CD4-positive, CD25-positive, alpha-beta regulatory T cell (primary cell): ENCODE data around the gene NEK1. TPM values are rescaled to one million over a fixed set of nuclear protein-coding genes. Genes with fewer than 3 reads are reported as not detected.

Source experiments
- ATAC-seq, 2 donors: fragments of 150-1000 bp; cut with Tn5 transposase; one replicate each; pipeline ENCODE4 v1.10.0; 2021; ENCODE audit warnings: low read depth in 2 of 2, moderate number of reproducible peaks in 2 of 2, moderate library complexity in 1 of 2
- DNase-seq, 3 donors: peaks; one replicate each; pipeline versions ENCODE4 v3.0.0 to v3.0.0-alpha.2; 2012 to 2022; ENCODE audit warnings: mixed read lengths in 1 of 3
- H3K27ac ChIP-seq: one replicate; pipeline ENCODE4 v1.7.0; 2013; ENCODE audit warnings: mild to moderate bottlenecking, low read length; ENCODE audit not compliant: insufficient read depth, poor library complexity, severe bottlenecking
- H3K27me3 ChIP-seq: one replicate; pipeline ENCODE4 v1.7.0; 2013; ENCODE audit warnings: low read length; ENCODE audit not compliant: control insufficient read depth, insufficient read depth
- H3K36me3 ChIP-seq: one replicate; pipeline ENCODE4 v1.7.0; 2013; ENCODE audit warnings: mild to moderate bottlenecking, low read length, moderate library complexity; ENCODE audit not compliant: control insufficient read depth, insufficient read depth
- H3K4me1 ChIP-seq: 2 replicates; pipeline ENCODE4 v1.7.0; 2013; ENCODE audit warnings: mild to moderate bottlenecking, low read length; ENCODE audit not compliant: insufficient read depth, control insufficient read depth, poor library complexity, severe bottlenecking
- H3K4me3 ChIP-seq: one replicate; pipeline ENCODE4 v1.7.0; 2013; ENCODE audit warnings: low read depth, mild to moderate bottlenecking, low read length, moderate library complexity
- H3K9me3 ChIP-seq, 2 experiments: 1 replicate in 1 of 2; 2 replicates in 1 of 2; pipeline ENCODE4 v1.7.0; 2013; ENCODE audit warnings: low read length in 2 of 2, mild to moderate bottlenecking in 1 of 2, moderate library complexity in 1 of 2; ENCODE audit not compliant: control insufficient read depth in 2 of 2
- H3K27ac Mint-ChIP-seq, 3 donors: one replicate each; pipeline ENCODE4 v1.8.0; 2020 to 2022; ENCODE audit warnings: mild to moderate bottlenecking in 3 of 3, mixed read lengths in 3 of 3, moderate library complexity in 2 of 3
- H3K27me3 Mint-ChIP-seq: one replicate; pipeline ENCODE4 v1.8.0; 2022; ENCODE audit warnings: mild to moderate bottlenecking, mixed read lengths
- H3K36me3 Mint-ChIP-seq: one replicate; pipeline ENCODE4 v1.8.0; 2020; ENCODE audit warnings: mixed read lengths
- H3K4me1 Mint-ChIP-seq, 4 donors: one replicate each; pipeline ENCODE4 v1.8.0; 2020 to 2022; ENCODE audit warnings: mixed read lengths in 4 of 4, mild to moderate bottlenecking in 1 of 4
- H3K4me3 Mint-ChIP-seq, 4 donors: one replicate each; pipeline ENCODE4 v1.8.0; 2020 to 2022; ENCODE audit warnings: mild to moderate bottlenecking in 4 of 4, mixed read lengths in 4 of 4, moderate library complexity in 3 of 4
- H3K9me3 Mint-ChIP-seq, 7 donors: one replicate each; pipeline ENCODE4 v1.8.0; 2020 to 2022; ENCODE audit warnings: mixed read lengths in 7 of 7, mild to moderate bottlenecking in 3 of 7, moderate library complexity in 2 of 7
- polyA plus RNA-seq, 4 donors: library from polyadenylated mRNA; unstranded; fragments of 300-500 nt; fragmentation: Illumina TruSeq; gene quantifications; one replicate each; pipeline ENCODE4 v1.2.3, GENCODE V29; 2021
- total RNA-seq: library from RNA; stranded (reverse); gene quantifications from one replicate; pipeline ENCODE4 v1.2.3, GENCODE V29; 2022

NEK1 gene
- total and polyA plus RNA-seq, 5 donors from 2014 or later, result 7.7 to 22.9 (median 10.8) TPM

DNA sequence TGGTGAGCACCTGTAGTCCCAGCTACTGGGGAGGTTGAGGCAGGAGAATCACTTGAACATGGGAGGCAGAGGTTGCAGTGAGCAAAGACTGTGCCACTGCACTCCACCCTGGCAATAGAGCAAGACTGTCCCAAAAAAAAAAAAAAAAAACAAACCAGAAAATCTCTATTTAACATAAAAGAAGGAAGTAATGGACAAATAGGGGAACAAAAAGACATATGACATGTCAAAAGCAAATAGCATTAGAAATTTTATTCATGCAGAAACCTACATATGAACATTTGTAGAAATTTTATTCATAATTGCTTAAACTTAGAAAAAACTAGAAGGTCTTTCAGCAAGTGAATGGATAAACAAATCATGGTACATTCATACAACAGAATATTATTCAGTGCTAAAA is 244.6 kb downstream of the NEK1 start:
- no peak overlapping the region for H3K4me3 Mint-ChIP-seq
- Histone ChIP-seq H3K27me3 (no peaks in the 10 kb centered on the region), H3K4me3 (no peak overlapping the region), H3K4me1 (no peaks in the 10 kb centered on the region), H3K9me3 (no peaks in the 10 kb centered on the region), H3K27ac (no peak overlapping the region), H3K36me3 (no peaks in the 10 kb centered on the region)
- no peaks in the 10 kb centered on the region for H3K36me3 Mint-ChIP-seq
- peaks cover 0 to 6% (median 4%) of the 10 kb centered on the region in 7 donors for H3K9me3 Mint-ChIP-seq
- H3K4me1 Mint-ChIP-seq, result no peaks in the 10 kb centered on the region
- no peak for DNase-seq
- peaks cover 5% of the 10 kb centered on the region for H3K27me3 Mint-ChIP-seq
- H3K27ac Mint-ChIP-seq, result no peak overlapping the region
- no peak for ATAC-seq

- no peak overlapping the region for H3K27ac Mint-ChIP-seq
- no peak overlapping the region for H3K4me3 Mint-ChIP-seq
These were observed 245.6 kb downstream of the NEK1 start for GRCh38 chr4:169366821-169367220.

DNA sequence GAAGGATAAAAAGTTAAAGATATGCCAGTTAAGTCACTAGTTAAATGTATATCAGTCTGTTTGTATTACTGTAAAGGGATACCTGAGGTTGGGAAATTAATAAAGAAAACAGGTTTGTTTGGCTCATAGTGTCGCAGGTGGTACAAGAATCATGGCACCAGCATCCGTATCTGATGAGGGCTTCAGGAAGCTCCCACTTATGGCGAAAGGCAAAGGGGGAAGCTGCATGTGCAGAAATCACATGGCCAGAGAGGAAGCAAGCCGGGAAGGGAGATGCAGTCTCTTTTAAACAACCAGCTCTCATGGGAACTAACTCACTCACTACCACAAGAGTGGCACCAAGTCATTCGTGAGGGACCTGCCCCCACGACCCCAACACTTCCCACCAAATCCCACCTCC is 249.8 kb downstream of the NEK1 start:
- Histone ChIP-seq H3K27me3 (no peaks in the 10 kb centered on the region), H3K4me1 (no peaks in the 10 kb centered on the region), H3K27ac (no peak overlapping the region), H3K4me3 (no peak overlapping the region), H3K36me3 (no peaks in the 10 kb centered on the region), H3K9me3 (no peaks in the 10 kb centered on the region)
- H3K4me3 Mint-ChIP-seq, result no peak overlapping the region
- no peak overlapping the region for H3K27ac Mint-ChIP-seq
- no peak for DNase-seq
- H3K9me3 Mint-ChIP-seq, result peaks cover 0 to 6% (median 4%) of the 10 kb centered on the region in 7 donors
- no peak for ATAC-seq
- H3K36me3 Mint-ChIP-seq, result no peaks in the 10 kb centered on the region
- H3K27me3 Mint-ChIP-seq, result peaks cover 12% of the 10 kb centered on the region
- H3K4me1 Mint-ChIP-seq, result no peaks in the 10 kb centered on the region

More at GRCh38 chr4:169366821-169367220, 245.6 kb downstream of the NEK1 start:
- Histone ChIP-seq H3K4me3 (no peak overlapping the region), H3K4me1 (no peaks in the 10 kb centered on the region), H3K9me3 (no peaks in the 10 kb centered on the region), H3K27ac (no peak overlapping the region), H3K36me3 (no peaks in the 10 kb centered on the region), H3K27me3 (no peaks in the 10 kb centered on the region)
- peaks cover 5% of the 10 kb centered on the region for H3K27me3 Mint-ChIP-seq
- H3K9me3 Mint-ChIP-seq, result peaks cover 0 to 6% (median 5%) of the 10 kb centered on the region in 7 donors
- no peaks in the 10 kb centered on the region for H3K4me1 Mint-ChIP-seq
- no peak for ATAC-seq
- DNase-seq, result no peak
- no peaks in the 10 kb centered on the region for H3K36me3 Mint-ChIP-seq

DNA sequence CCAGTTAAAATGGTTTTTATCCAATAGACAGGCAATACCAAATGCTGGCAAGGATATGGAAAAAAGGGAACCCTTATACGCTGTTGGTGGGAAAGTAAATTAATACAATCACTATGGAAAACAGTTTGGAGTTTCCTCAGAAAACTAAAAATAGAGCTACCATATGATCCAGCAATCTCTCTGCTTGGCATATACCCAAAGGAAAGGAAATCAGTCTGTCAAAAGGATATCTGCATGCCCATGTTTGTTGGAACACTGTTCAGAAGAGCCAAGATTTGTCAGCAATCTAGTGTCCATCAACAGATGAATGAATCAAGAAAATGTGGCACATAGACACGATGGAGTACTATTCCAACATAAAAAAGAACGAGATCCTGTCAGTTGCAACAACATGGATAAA is 250.6 kb downstream of the NEK1 start:
- peaks cover 12% of the 10 kb centered on the region for H3K27me3 Mint-ChIP-seq
- no peaks in the 10 kb centered on the region for H3K9me3 ChIP-seq
- no peak overlapping the region for H3K27ac ChIP-seq
- H3K27ac Mint-ChIP-seq, result no peak overlapping the region
- no peak for DNase-seq
- H3K4me3 ChIP-seq, result no peak overlapping the region
- no peak overlapping the region for H3K4me3 Mint-ChIP-seq
- H3K4me1 ChIP-seq, result no peaks in the 10 kb centered on the region
- H3K36me3 ChIP-seq, result no peaks in the 10 kb centered on the region
- no peaks in the 10 kb centered on the region for H3K4me1 Mint-ChIP-seq
- no peaks in the 10 kb centered on the region for H3K27me3 ChIP-seq
- no peaks in the 10 kb centered on the region for H3K36me3 Mint-ChIP-seq
- ATAC-seq, result no peak
- H3K9me3 Mint-ChIP-seq, result peaks cover 0 to 6% (median 3%) of the 10 kb centered on the region in 7 donors

DNA sequence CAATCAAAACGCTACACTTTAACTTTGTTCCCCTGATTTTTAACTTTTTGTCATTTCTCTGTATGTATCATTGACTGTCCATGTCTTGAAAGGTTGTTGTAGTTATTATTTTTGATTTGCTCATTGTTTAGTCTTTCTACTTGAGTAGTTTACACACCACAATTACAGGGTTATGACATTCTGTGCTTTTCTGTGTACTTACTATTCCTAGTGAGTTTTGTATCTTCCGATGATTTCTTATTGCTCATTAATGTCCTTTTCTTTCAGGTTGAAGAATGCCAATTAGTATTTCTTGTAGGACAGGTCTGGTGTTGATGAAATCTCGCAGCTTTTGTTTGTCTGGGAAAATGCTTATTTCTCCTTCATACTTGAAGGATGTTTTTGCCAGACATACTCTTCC is 252.4 kb downstream of the NEK1 start:
- Mint-ChIP-seq H3K27ac (no peak overlapping the region), H3K4me1 (no peaks in the 10 kb centered on the region), H3K4me3 (no peak overlapping the region), H3K9me3 (peaks cover 0 to 4% (median 0%) of the 10 kb centered on the region in 7 donors), H3K36me3 (no peaks in the 10 kb centered on the region), H3K27me3 (peaks cover 10% of the 10 kb centered on the region)
- ATAC-seq (no peak), DNase-seq (no peak)
- H3K9me3 ChIP-seq, result no peaks in the 10 kb centered on the region
- no peaks in the 10 kb centered on the region for H3K27me3 ChIP-seq
- H3K4me1 ChIP-seq, result no peaks in the 10 kb centered on the region
- no peak overlapping the region for H3K27ac ChIP-seq
- no peak overlapping the region for H3K4me3 ChIP-seq
- no peaks in the 10 kb centered on the region for H3K36me3 ChIP-seq

- Mint-ChIP-seq H3K4me1 (no peaks in the 10 kb centered on the region), H3K27ac (no peak overlapping the region), H3K27me3 (peaks cover 11% of the 10 kb centered on the region), H3K4me3 (no peak overlapping the region), H3K36me3 (no peaks in the 10 kb centered on the region), H3K9me3 (peaks cover 0 to 2% (median 0%) of the 10 kb centered on the region in 7 donors)
- H3K27ac ChIP-seq, result no peak overlapping the region
- no peaks in the 10 kb centered on the region for H3K9me3 ChIP-seq
- DNase-seq (no peak), ATAC-seq (no peak)
- no peaks in the 10 kb centered on the region for H3K4me1 ChIP-seq
- no peaks in the 10 kb centered on the region for H3K27me3 ChIP-seq
- H3K36me3 ChIP-seq, result no peaks in the 10 kb centered on the region
- H3K4me3 ChIP-seq, result no peak overlapping the region
These were observed 260.0 kb downstream of the NEK1 start for GRCh38 chr4:169352360-169352759.

GRCh38 chr4:169351872-169352271 is 260.5 kb downstream of the NEK1 start:
- no peak overlapping the region for H3K27ac ChIP-seq
- no peaks in the 10 kb centered on the region for H3K4me1 ChIP-seq
- H3K27me3 ChIP-seq, result no peaks in the 10 kb centered on the region
- Mint-ChIP-seq H3K27ac (no peak overlapping the region), H3K27me3 (peaks cover 11% of the 10 kb centered on the region), H3K36me3 (no peaks in the 10 kb centered on the region), H3K9me3 (peaks cover 0 to 2% (median 0%) of the 10 kb centered on the region in 7 donors), H3K4me1 (no peaks in the 10 kb centered on the region), H3K4me3 (no peak overlapping the region)
- no peak for DNase-seq
- H3K4me3 ChIP-seq, result no peak overlapping the region
- H3K36me3 ChIP-seq, result no peaks in the 10 kb centered on the region
- ATAC-seq, result no peak
- H3K9me3 ChIP-seq, result no peaks in the 10 kb centered on the region

DNA sequence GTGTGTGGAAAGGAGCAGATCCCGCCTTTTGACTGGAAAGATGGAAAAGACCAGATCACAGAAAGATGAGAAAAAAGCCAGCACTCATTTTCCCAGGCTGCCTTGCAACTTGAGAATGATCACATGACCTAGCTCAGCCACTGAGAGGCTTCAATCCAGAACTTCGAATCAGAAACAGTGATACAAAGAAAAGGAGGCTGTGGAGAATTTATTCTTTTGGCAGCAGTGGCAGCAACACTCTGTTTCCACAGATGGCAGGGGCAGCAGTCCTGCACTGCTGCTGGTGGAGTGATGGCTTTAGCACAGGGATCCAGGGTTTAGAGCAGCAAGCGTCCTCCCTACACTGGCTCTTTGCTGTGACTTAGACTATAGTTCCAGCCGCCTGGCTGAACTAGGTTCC is 263.8 kb downstream of the NEK1 start:
- Mint-ChIP-seq H3K4me1 (no peaks in the 10 kb centered on the region), H3K27ac (no peak overlapping the region), H3K4me3 (no peak overlapping the region), H3K9me3 (peaks cover 0 to 2% (median 0%) of the 10 kb centered on the region in 7 donors), H3K36me3 (no peaks in the 10 kb centered on the region), H3K27me3 (peaks cover 11% of the 10 kb centered on the region)
- Histone ChIP-seq H3K36me3 (no peaks in the 10 kb centered on the region), H3K9me3 (no peaks in the 10 kb centered on the region), H3K27me3 (no peaks in the 10 kb centered on the region), H3K4me1 (no peaks in the 10 kb centered on the region), H3K27ac (no peak overlapping the region), H3K4me3 (no peak overlapping the region)
- no peak for ATAC-seq
- no peak for DNase-seq
